H1 (cell line): ENCODE data around the gene ZNF254. TPM values are rescaled to one million over a fixed set of nuclear protein-coding genes. Genes with fewer than 3 reads are reported as not detected.

Experiments used
- CTCF ChIA-PET: fragments of 300-600 bp; sonication (Branson Sonifier 250); formaldehyde crosslinking; loops from one replicate; lab custom pipeline; 2021; ENCODE audit not compliant: partially characterized antibody; lab: Charles Lee
- POLR2A ChIA-PET: fragments of 300-600 bp; sonication (Branson Sonifier 250); formaldehyde crosslinking; loops from one replicate; lab custom pipeline; 2021; ENCODE audit warnings: inconsistent platforms; ENCODE audit not compliant: partially characterized antibody; lab: Charles Lee
- DNase-seq, 2 experiments: peaks; one replicate each; pipeline versions ENCODE4 v3.0.0 to v3.0.0-alpha.2; 2010 to 2022; ENCODE audit warnings: low spot score in 2 of 2, low read depth in 1 of 2, mixed read lengths in 1 of 2
- FAIRE-seq: peaks from 2 replicates; lab custom pipeline; 2011; peaks lifted over from hg19 to GRCh38; lab: Jason Lieb, UNC
- H2AFZ ChIP-seq: 2 replicates; pipeline ENCODE4 v1.8.1; 2012; ENCODE audit warnings: low read length, inconsistent platforms
- H2AK5ac ChIP-seq: 2 replicates; pipeline ENCODE4 v1.6.1; 2013; ENCODE audit warnings: low read depth, low read length
- H2BK120ac ChIP-seq: replicated peaks from 2 replicates; pipeline ENCODE3; 2013; ENCODE audit warnings: low read depth, low read length, inconsistent platforms
- H2BK12ac ChIP-seq: 2 replicates; pipeline ENCODE4 v1.6.1; 2013; ENCODE audit warnings: low read depth, low read length
- H2BK15ac ChIP-seq: 2 replicates; pipeline ENCODE4 v1.6.1; 2013; ENCODE audit warnings: low read length
- H2BK20ac ChIP-seq: 2 replicates; pipeline ENCODE4 v1.6.1; 2013; ENCODE audit warnings: low read length
- H2BK5ac ChIP-seq: 2 replicates; pipeline ENCODE4 v1.6.1; 2013; ENCODE audit warnings: low read depth, low read length
- H3K14ac ChIP-seq: 2 replicates; pipeline ENCODE4 v1.6.1; 2013; ENCODE audit warnings: inconsistent platforms; ENCODE audit not compliant: insufficient read length
- H3K18ac ChIP-seq: 2 replicates; pipeline ENCODE4 v1.6.1; 2013; ENCODE audit warnings: low read length; ENCODE audit errors: extremely low read depth
- H3K23ac ChIP-seq: 2 replicates; pipeline ENCODE4 v1.6.1; 2013; ENCODE audit warnings: inconsistent platforms; ENCODE audit not compliant: insufficient read length
- H3K23me2 ChIP-seq: 2 replicates; pipeline ENCODE4 v1.6.1; 2013; ENCODE audit warnings: low read depth, low read length
- H3K27ac ChIP-seq: 2 replicates; pipeline ENCODE4 v1.6.1; 2011; ENCODE audit warnings: low read depth, low read length, inconsistent platforms
- H3K27me3 ChIP-seq, 4 experiments: replicated peaks in 1 of 4; 1 replicate in 1 of 4; 2 replicates in 3 of 4; pipeline versions ENCODE4 v1.6.1 to v1.8.1; 2011 to 2013; ENCODE audit warnings: low read length in 3 of 4, mild to moderate bottlenecking in 3 of 4, inconsistent platforms in 2 of 4, mixed read lengths in 2 of 4, moderate library complexity in 1 of 4; ENCODE audit not compliant: control insufficient read depth in 3 of 4, insufficient read depth in 3 of 4; ENCODE audit errors: extremely low read depth in 1 of 4
- H3K36me3 ChIP-seq, 4 experiments: 2 replicates each; pipeline versions ENCODE4 v1.6.1 to v1.8.1; 2011 to 2013; ENCODE audit warnings: mild to moderate bottlenecking in 4 of 4, low read length in 3 of 4, moderate library complexity in 2 of 4, control low read depth in 1 of 4, inconsistent platforms in 1 of 4; ENCODE audit not compliant: insufficient read depth in 4 of 4, control insufficient read depth in 2 of 4
- H3K4ac ChIP-seq: replicated peaks from 2 replicates; pipeline ENCODE3; 2013; ENCODE audit warnings: low read length, low read depth, mixed read lengths, inconsistent platforms; ENCODE audit not compliant: insufficient read length
- H3K4me1 ChIP-seq, 4 experiments: replicated peaks in 1 of 4; 1 replicate in 1 of 4; 2 replicates in 3 of 4; pipeline versions ENCODE4 v1.6.1 to v1.8.1; 2011 to 2013; ENCODE audit warnings: low read length in 3 of 4, inconsistent platforms in 2 of 4, mixed read lengths in 1 of 4; ENCODE audit not compliant: insufficient read depth in 4 of 4, control insufficient read depth in 3 of 4
- H3K4me2 ChIP-seq, 2 experiments: 2 replicates each; pipeline versions ENCODE4 v1.6.1 to v1.8.1; 2011 to 2013; ENCODE audit warnings: low read depth in 2 of 2, low read length in 2 of 2, control low read depth in 1 of 2, inconsistent platforms in 1 of 2, mild to moderate bottlenecking in 1 of 2; ENCODE audit not compliant: insufficient read depth in 1 of 2
- H3K4me3 ChIP-seq, 4 experiments: fragments of 200-600, 300-600 bp in 1 of 4; sonication (generic), shearing (Covaris generic), sonication (Bioruptor Twin) in 1 of 4; 2 replicates each; pipeline versions ENCODE4 v1.5.1 to v1.8.1; 2011 to 2016; ENCODE audit warnings: low read length in 4 of 4, low read depth in 3 of 4, control low read depth in 2 of 4, inconsistent platforms in 2 of 4, mild to moderate bottlenecking in 2 of 4, mixed read lengths in 1 of 4, moderate library complexity in 1 of 4; ENCODE audit not compliant: insufficient read depth in 2 of 4; ENCODE audit errors: extremely low read depth in 1 of 4
- H3K56ac ChIP-seq: replicated peaks from 2 replicates; pipeline ENCODE3; 2013; ENCODE audit warnings: low read depth, mild to moderate bottlenecking, mixed read lengths, low read length, inconsistent platforms; ENCODE audit not compliant: insufficient read length
- H3K79me1 ChIP-seq: 2 replicates; pipeline ENCODE4 v1.6.1; 2013; ENCODE audit warnings: low read depth, low read length, control low read depth
- H3K79me2 ChIP-seq, 2 experiments: 2 replicates each; pipeline versions ENCODE4 v1.6.1 to v1.8.1; 2012 to 2013; ENCODE audit warnings: low read length in 2 of 2, mild to moderate bottlenecking in 2 of 2, inconsistent platforms in 1 of 2; ENCODE audit not compliant: insufficient read depth in 2 of 2, control insufficient read depth in 1 of 2
- H3K9ac ChIP-seq, 4 experiments: replicated peaks in 1 of 4; 1 replicate in 1 of 4; 2 replicates in 3 of 4; pipeline versions ENCODE4 v1.6.1 to v1.8.1; 2011 to 2013; ENCODE audit warnings: low read depth in 3 of 4, low read length in 3 of 4, control low read depth in 2 of 4, mild to moderate bottlenecking in 2 of 4, moderate library complexity in 2 of 4, inconsistent platforms in 1 of 4; ENCODE audit errors: extremely low read depth in 1 of 4
- H3K9me3 ChIP-seq, 2 experiments: 2 replicates each; pipeline versions ENCODE4 v1.6.1 to v1.8.1; 2012 to 2013; ENCODE audit warnings: mild to moderate bottlenecking in 2 of 2, moderate library complexity in 2 of 2, control low read depth in 1 of 2, inconsistent platforms in 1 of 2, low read depth in 1 of 2, low read length in 1 of 2, mixed read lengths in 1 of 2; ENCODE audit not compliant: insufficient read depth in 2 of 2
- H4K20me1 ChIP-seq, 2 experiments: replicated peaks in 1 of 2; 2 replicates each; pipeline versions ENCODE3 to v1.8.1; 2011 to 2013; ENCODE audit warnings: inconsistent platforms in 2 of 2, low read length in 2 of 2, mild to moderate bottlenecking in 1 of 2; ENCODE audit not compliant: insufficient read depth in 2 of 2, control insufficient read depth in 1 of 2
- H4K5ac ChIP-seq: 2 replicates; pipeline ENCODE4 v1.6.1; 2013; ENCODE audit warnings: low read length, low read depth, mixed read lengths, inconsistent platforms; ENCODE audit not compliant: insufficient read length
- H4K8ac ChIP-seq: 2 replicates; pipeline ENCODE4 v1.8.0; 2013; ENCODE audit warnings: mild to moderate bottlenecking, moderate library complexity, low read length, inconsistent platforms; ENCODE audit not compliant: insufficient read depth; ENCODE audit errors: extremely low read depth
- H4K91ac ChIP-seq: replicated peaks from 2 replicates; pipeline ENCODE3; 2013; ENCODE audit warnings: low read length, mixed read lengths, inconsistent platforms; ENCODE audit not compliant: insufficient read length
- CREB1 ChIP-seq: IDR thresholded peaks from 2 replicates; pipeline ENCODE4 v1.6.1; 2012; ENCODE audit warnings: inconsistent platforms
- E2F6 ChIP-seq: IDR thresholded peaks from 2 replicates; pipeline ENCODE4 v1.6.1; 2012; ENCODE audit warnings: inconsistent platforms
- GTF2F1 ChIP-seq: IDR thresholded peaks from 2 replicates; pipeline ENCODE4 v1.6.1; 2012; ENCODE audit warnings: low read depth, low read length, improper control_type of control experiment, borderline replicate concordance
- JUND ChIP-seq: IDR thresholded peaks from 2 replicates; pipeline ENCODE4 v1.6.1; 2011; ENCODE audit warnings: mild to moderate bottlenecking, improper control_type of control experiment, low read length
- KDM1A ChIP-seq: fragments of 200-600, 300-600 bp; sonication (generic); IDR thresholded peaks from 2 replicates; pipeline ENCODE4 v1.7.1; 2016; ENCODE audit warnings: mild to moderate bottlenecking, low read length, borderline replicate concordance
- KDM4A ChIP-seq: IDR thresholded peaks from one replicate; pipeline ENCODE4 v1.7.1; 2012; ENCODE audit warnings: low read depth, mild to moderate bottlenecking, moderate library complexity, low read length, inconsistent platforms; ENCODE audit not compliant: severe bottlenecking
- NRF1 ChIP-seq: IDR thresholded peaks from 2 replicates; pipeline ENCODE4 v1.6.1; 2011; ENCODE audit warnings: mild to moderate bottlenecking, low read depth, low read length, improper control_type of control experiment
- RAD21 ChIP-seq, 2 experiments: IDR thresholded peaks in 1 of 2; conservative IDR thresholded peaks in 1 of 2; 2 replicates each; pipeline ENCODE4 v1.6.1; 2011; ENCODE audit warnings: low read depth in 2 of 2, low read length in 2 of 2, improper control_type of control experiment in 1 of 2, inconsistent platforms in 1 of 2, mild to moderate bottlenecking in 1 of 2, moderate library complexity in 1 of 2
- TCF12 ChIP-seq: IDR thresholded peaks from 2 replicates; pipeline ENCODE4 v1.6.1; 2011; ENCODE audit warnings: low read depth, mild to moderate bottlenecking, low read length
- WGBS, 2 experiments: shearing (Covaris generic) in 1 of 2; methylation state at CpG; one replicate each; pipeline versions ENCODE4 v1.1.6 to v1.1.7; 2013 to 2015; ENCODE audit warnings: low lambda C conversion rate in 2 of 2, mixed read lengths in 2 of 2, inconsistent platforms in 1 of 2, low coverage in 1 of 2, missing lambda C conversion rate in 1 of 2; ENCODE audit not compliant: insufficient replicate concordance in 2 of 2, insufficient coverage in 1 of 2, insufficient read length in 1 of 2; ENCODE audit errors: extremely low coverage in 1 of 2, missing lambda C conversion rate in 1 of 2; 5-methylcytosine and 5-hydroxymethylcytosine counted together
- polyA plus RNA-seq, 7 experiments: library from polyadenylated mRNA; depleted of rRNA in 3 of 7; stranded (reverse) in 5 of 7; unstranded in 2 of 7; fragments of >200 nt in 5 of 7; fragments of 200-250 nt in 2 of 7; gene quantifications; 1 replicate in 5 of 7; 2 replicates in 1 of 7; 4 replicates in 1 of 7; pipeline versions ENCODE4 v1.2.1 to v1.2.3, GENCODE V29; 2011 to 2013; ENCODE audit warnings: missing spikeins in 2 of 7, mixed read lengths in 2 of 7
- total RNA-seq: library from RNA; stranded (reverse); fragmentation: NEBNext Ultra II Directional; extraction: Animal tissue kit (Norgen Biotek cat#: 25700); gene quantifications from 2 replicates; pipeline ENCODE4 v1.2.1, GENCODE V29; 2021

Gene ZNF254
- total and polyA plus RNA-seq, 2 of the 8 experiments (the other 6 are each of a cell fraction or from before 2014, with no cell fraction given), result 4.4 to 22.0 TPM

DNA sequence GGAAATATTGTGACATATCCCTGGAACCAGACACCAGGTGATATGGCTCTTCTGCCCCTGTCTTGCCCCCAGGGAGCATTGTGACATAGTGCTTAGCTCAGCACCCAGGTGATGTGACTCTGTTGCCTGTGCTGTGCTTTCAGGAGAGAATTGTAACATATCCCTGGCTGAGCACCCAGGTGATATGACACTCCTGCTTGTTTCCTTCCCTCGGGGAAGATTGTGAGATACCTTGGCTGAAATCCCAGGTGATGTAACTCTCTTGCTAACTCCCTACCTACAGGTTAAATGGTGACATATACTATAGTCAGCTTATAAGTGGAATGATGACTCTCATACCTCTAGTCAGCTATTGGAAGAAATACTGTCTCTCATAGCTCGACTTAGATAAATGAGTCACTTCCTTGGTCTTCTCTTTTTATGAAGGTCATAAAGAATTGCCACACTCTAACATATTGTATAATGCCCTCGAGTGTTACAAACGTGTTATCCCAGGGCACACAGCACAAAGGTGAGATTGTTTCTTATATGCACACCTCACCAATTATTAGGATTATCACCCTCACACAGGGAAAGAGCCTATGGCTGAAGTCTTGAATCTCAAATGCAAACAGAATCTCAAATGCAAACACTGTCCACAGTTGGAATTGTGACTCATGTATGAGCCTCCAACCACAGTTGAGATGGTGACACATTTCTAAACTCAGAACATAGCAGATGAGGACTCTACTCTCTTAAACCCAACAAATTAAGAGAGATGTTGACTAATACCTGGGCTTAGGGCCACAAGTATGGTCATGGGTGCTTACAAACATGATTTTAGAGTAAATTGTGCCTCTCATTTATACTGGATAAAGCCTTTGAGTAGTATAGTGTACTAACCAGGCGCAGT, 32.7 kb upstream of the ZNF254 start:
- no peak overlapping the region for H3K27ac ChIP-seq
- no peaks in the 10 kb centered on the region for H3K4me1 ChIP-seq
- ChIA-PET CTCF (no interaction called here), POLR2A (interaction anchor here (0.8 kb wide), 1 partner anchor 10 kb away, joined by 3 read pairs; no protein-coding TSS in a partner anchor)
- no peak overlapping the region for H2AFZ ChIP-seq
- H4K91ac ChIP-seq, result no peak overlapping the region
- H3K4me3 ChIP-seq, result no peak overlapping the region
- H3K36me3 ChIP-seq, result peaks cover 19 to 90% (median 72%) of the 10 kb centered on the region in 4 experiments
- H2BK120ac ChIP-seq, result no peak overlapping the region
- no peak overlapping the region for H3K23ac ChIP-seq
- H3K4ac ChIP-seq, result no peak overlapping the region
- 94% methylated on average over 5 of the region's 5 CpGs; no CpG with 5 or more reads in 1 of the 2 experiments for WGBS, 2 experiments
- no peak overlapping the region for H3K4me2 ChIP-seq
- no peak overlapping the region for H2BK5ac ChIP-seq
- no peaks in the 10 kb centered on the region for H3K27me3 ChIP-seq
- H4K5ac ChIP-seq, result no peak overlapping the region
- TF ChIP-seq CREB1 (no peak), E2F6 (no peak), KDM1A (no peak), TCF12 (no peak), JUND (no peak), KDM4A (no peak), RAD21 (IDR thresholded peaks at IDR 0.05 in 1 of 2, conservative IDR thresholded peaks at IDR 0.05 in 1 of 2; ENCODE audit: low read depth in 2 of 2, low read length in 2 of 2) (no peak), NRF1 (no peak), GTF2F1 (no peak)
- H4K20me1 ChIP-seq, result peaks cover 2 to 15% of the 10 kb centered on the region in 2 experiments
- H3K9ac ChIP-seq, result no peak overlapping the region
- H3K18ac ChIP-seq, result no peak overlapping the region
- no peak overlapping the region for H4K8ac ChIP-seq
- no peak overlapping the region for H3K56ac ChIP-seq
- no peaks in the 10 kb centered on the region for H3K9me3 ChIP-seq
- peaks cover 3% of the 10 kb centered on the region for H3K79me1 ChIP-seq
- FAIRE-seq (no peak), DNase-seq (no peak)
- H3K23me2 ChIP-seq, result no peaks in the 10 kb centered on the region
- no peak overlapping the region for H2AK5ac ChIP-seq
- H3K79me2 ChIP-seq, result no peaks in the 10 kb centered on the region
- H2BK12ac ChIP-seq, result no peak overlapping the region
- H2BK20ac ChIP-seq, result no peak overlapping the region
- no peak overlapping the region for H3K14ac ChIP-seq
- H2BK15ac ChIP-seq, result no peak overlapping the region
